Measurements from ENCODE around the gene LSM2. TPM values are rescaled to one million over a fixed set of nuclear protein-coding genes. Genes with fewer than 3 reads are reported as not detected.

LSM2 gene
- total and polyA plus RNA-seq, 9 of the 15 experiments (the other 6 are each of a cell fraction or from before 2014, with no cell fraction given): 154 to 407 (median 223) TPM

DNA sequence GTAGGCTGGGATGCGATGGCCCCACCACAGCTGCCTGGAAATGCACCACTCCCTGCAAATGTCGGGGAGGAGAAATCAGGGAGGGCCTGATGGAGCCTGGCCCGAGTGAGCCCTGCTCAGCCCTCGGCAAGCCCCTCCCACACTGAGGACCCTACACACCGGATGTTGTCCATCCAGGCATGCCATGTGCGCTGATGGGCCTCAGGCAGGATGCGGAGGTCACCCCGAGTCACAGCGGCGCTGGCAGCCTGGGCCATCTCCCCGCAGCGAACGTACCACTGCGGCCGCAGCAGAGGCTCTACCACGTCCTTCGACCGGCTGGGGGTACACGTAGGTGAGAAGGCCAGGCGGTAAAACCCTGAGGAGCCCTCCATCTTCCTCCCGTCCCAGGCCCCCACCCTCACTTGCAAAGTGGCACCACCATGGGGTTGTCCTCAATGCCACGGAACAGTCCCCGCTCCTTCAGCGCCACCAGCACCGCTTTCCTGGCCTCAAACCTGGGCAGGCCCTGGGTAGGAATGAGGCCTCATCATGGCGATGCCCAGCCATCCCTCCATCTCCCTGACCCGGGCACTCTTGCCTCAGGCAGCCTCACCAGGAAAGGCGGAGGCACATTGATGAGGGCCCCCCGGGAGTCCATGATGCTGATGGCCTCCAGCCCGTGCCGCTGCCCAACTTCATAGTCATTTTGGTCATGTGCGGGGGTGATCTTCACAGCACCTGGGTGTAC lies 24.5 kb downstream of the LSM2 start (continued):
- TF ChIP-seq, protein P1, sequence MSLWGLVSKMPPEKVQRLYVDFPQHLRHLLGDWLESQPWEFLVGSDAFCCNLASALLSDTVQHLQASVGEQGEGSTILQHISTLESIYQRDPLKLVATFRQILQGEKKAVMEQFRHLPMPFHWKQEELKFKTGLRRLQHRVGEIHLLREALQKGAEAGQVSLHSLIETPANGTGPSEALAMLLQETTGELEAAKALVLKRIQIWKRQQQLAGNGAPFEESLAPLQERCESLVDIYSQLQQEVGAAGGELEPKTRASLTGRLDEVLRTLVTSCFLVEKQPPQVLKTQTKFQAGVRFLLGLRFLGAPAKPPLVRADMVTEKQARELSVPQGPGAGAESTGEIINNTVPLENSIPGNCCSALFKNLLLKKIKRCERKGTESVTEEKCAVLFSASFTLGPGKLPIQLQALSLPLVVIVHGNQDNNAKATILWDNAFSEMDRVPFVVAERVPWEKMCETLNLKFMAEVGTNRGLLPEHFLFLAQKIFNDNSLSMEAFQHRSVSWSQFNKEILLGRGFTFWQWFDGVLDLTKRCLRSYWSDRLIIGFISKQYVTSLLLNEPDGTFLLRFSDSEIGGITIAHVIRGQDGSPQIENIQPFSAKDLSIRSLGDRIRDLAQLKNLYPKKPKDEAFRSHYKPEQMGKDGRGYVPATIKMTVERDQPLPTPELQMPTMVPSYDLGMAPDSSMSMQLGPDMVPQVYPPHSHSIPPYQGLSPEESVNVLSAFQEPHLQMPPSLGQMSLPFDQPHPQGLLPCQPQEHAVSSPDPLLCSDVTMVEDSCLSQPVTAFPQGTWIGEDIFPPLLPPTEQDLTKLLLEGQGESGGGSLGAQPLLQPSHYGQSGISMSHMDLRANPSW (CRISPR knock-in tag; IDR thresholded peaks at IDR 0.05): no peak
- TF ChIP-seq ZNF384 (IDR thresholded peaks at IDR 0.05; ENCODE audit: low read depth, low read length) (no peak), ARNT (IDR thresholded peaks at IDR 0.05) (no peak), RB1 (IDR thresholded peaks at IDR 0.05; ENCODE audit: low read depth) (no peak), ARID2 (IDR thresholded peaks at IDR 0.05) (no peak), GTF2A2 (tag; IDR thresholded peaks at IDR 0.05) (no peak), ZNF184 (CRISPR knock-in tag; IDR thresholded peaks at IDR 0.05) (0 out of 2 replicates have a peak, but pooled peaks have one; percentile 7), ZNF668 (CRISPR knock-in tag; IDR thresholded peaks at IDR 0.05) (no peak), POLR2A (conservative IDR thresholded peaks at IDR 0.05) (peak; percentile 46), CHD2 (IDR thresholded peaks at IDR 0.05; ENCODE audit: low read depth, low read length) (no peak), SOX6 (IDR thresholded peaks at IDR 0.05) (no peak), ZNF830 (CRISPR knock-in tag; IDR thresholded peaks at IDR 0.05) (no peak), MYC (IDR thresholded peaks at IDR 0.05; ENCODE audit: low read depth, low read length) (no peak), MYC (CRISPR knock-in tag; IDR thresholded peaks at IDR 0.05; ENCODE audit: borderline replicate concordance, low read depth) (no peak), BACH1 (tag; IDR thresholded peaks at IDR 0.05) (no peak), TCF15 (CRISPR knock-in tag; IDR thresholded peaks at IDR 0.05) (no peak), SRSF9 (IDR thresholded peaks at IDR 0.05; ENCODE audit: borderline replicate concordance, low read depth, low read length) (no peak), ATF3 (IDR thresholded peaks at IDR 0.05) (no peak), ATF3 (CRISPR knock-in tag; conservative IDR thresholded peaks at IDR 0.05) (no peak), TCF7L2 (IDR thresholded peaks at IDR 0.05; ENCODE audit: low read depth, low read length) (no peak), MYNN (IDR thresholded peaks at IDR 0.05) (0 out of 2 replicates have a peak, but pooled peaks have one; percentile 29), MYNN (CRISPR knock-in tag; IDR thresholded peaks at IDR 0.05) (no peak), ZNF79 (CRISPR knock-in tag; IDR thresholded peaks at IDR 0.05; ENCODE audit: low read depth) (no peak), HCFC1 (IDR thresholded peaks at IDR 0.05; ENCODE audit: low read depth, low read length) (no peak), ATF6 (CRISPR knock-in tag; IDR thresholded peaks at IDR 0.05) (no peak)
- TF ChIP-seq, protein P2, sequence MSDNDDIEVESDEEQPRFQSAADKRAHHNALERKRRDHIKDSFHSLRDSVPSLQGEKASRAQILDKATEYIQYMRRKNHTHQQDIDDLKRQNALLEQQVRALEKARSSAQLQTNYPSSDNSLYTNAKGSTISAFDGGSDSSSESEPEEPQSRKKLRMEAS (CRISPR knock-in tag; IDR thresholded peaks at IDR 0.05): peak; percentile 27; the same call in 1 of the 2 replicates
